Activated CD4-positive, alpha-beta T cell treated with anti-CD3 and anti-CD28 coated beads, Interleukin-2, Interleukin-4, amounts not matched to agents 100 ng/mL and 50 ng/mL, durations not matched to agents 16 hours and 8 hours (primary cell): Measurements from ENCODE around the gene KCNB1.

Experiments used
- DNase-seq: peaks from one replicate; pipeline ENCODE4 v3.0.0-alpha.2; 2020; ENCODE audit warnings: low spot score

Gene KCNB1

DNA sequence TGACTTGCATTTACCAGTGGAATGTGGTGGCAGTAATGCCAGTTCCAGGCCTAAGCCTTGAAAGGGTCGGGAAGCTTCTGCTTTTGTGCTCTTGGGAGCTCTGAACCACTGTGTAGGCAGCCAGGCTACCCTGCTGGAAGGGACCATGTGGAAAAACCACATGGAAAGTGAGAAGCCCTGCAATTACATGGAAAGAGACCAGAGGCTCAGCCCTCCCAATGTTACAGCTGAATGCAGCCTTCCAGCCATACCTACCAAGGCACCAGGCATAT is 14.9 kb upstream of the KCNB1 start:
- no peak for DNase-seq

DNA sequence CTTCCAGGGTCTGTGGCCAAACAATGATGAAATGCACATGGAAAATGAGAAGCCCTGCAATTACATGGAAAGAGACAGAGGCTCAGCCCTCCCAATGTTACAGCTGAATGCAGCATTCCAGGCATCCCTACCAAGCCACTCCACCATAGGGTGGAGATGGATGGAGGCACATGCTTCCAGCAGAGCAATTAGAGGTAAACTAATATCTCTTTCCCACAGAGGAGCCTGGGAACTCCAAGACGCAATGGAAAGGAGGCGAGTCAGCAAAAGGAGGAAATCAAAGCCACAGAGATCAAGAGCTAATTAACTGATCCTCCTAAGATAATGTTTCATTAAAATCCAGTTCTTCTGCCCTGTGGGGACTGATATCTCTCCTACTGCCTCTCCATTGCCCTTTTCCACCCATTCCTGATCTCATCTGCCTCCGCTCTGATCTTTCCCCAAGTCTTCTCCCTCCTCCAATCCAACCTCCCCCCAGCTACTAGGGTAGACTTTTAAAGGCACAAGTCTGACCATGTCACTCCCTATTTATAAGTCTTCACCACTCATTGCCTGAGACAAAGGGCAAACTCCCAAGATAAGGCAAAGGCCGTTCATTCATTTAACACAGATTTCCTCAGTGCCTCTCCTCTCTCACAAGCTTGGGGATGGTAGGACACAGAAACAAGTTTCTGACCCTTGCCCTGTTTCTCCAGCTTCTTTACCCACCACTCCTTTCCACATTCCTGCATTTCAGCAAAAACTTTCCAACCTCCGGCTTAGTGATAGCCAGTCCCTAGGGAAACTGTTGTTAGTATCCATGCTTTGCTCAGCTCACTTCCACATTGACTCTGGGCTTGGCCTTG is 14.3 kb upstream of the KCNB1 start:
- no peak for DNase-seq

GRCh38 chr20:49496043-49496442 is 13.6 kb upstream of the KCNB1 start:
- no peak for DNase-seq

GRCh38 chr20:49490689-49491088 is 8.2 kb upstream of the KCNB1 start:
- DNase-seq = no peak

- no peak for DNase-seq
Observed at GRCh38 chr20:49489688-49490087, 7.2 kb upstream of the KCNB1 start.

- no peak for DNase-seq
Observed at GRCh38 chr20:49486064-49486463, 3.6 kb upstream of the KCNB1 start.

DNA sequence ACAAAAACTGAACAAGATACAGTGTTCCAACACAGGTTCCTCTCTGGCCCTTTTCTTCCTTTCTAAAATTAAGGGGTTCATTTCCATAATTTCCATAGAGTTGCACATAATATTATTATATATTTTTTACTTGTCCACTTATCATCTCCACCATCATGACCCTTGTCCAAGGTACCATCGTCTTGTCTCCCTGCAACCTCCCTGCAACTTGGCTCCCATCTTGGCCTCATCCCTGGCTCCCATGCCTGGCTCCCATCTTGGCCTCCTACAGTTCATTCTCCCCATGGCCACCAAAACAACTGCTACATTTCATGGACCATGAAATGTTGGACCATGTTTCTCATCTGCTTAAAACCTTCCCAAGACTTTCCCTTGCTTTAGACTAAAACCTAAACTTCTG is 3.1 kb upstream of the KCNB1 start:
- no peak for DNase-seq

DNA sequence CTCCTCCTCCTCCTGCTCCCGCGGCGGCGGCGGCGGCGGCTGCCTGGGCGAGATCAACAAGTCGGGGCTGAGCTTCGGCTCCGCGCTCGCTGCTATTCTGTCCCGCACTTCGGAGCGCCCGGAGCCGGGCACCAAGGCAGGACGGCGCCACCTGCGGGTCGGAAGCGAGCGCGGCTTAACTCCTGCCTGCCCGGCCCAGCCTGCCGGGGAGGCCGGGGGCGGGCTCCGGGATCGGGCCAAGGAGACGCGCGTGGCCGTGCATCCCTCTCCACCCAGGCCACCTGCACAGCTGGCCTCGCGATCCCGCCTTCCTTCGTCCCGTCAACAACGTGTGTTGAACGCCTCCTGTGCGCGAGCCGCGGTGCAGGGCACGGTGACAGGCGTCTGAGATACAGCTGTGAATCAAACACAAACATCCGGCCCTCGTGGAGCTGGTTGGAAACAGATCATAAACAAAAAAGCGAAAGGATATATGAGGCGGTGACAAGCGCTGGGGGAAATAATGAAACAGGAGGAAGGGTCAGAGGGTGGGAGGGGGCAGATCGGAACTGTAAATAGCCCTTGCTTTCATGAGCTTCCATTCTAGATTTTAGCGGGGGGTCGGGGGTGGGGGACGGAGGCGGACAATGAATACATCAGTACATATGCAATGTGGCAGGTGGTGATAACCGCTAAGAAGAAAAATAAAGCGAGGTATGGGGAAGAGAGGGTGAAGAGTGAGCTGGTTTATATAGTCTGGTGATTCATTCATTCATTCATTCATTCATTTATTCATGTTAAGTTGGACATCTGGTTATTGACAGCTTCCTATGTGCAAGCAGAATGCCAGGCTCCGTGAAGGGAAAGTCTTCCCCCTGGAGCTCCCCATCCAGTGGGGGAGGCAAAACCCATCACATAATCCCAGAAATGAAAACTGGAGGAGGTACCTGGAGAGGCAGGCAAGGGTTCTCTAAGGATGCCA is 2.0 kb upstream of the KCNB1 start:
- DNase-seq = peak; percentile 72

GRCh38 chr20:49483696-49484123 is 1.2 kb upstream of the KCNB1 start:
- no peak for DNase-seq

DNA sequence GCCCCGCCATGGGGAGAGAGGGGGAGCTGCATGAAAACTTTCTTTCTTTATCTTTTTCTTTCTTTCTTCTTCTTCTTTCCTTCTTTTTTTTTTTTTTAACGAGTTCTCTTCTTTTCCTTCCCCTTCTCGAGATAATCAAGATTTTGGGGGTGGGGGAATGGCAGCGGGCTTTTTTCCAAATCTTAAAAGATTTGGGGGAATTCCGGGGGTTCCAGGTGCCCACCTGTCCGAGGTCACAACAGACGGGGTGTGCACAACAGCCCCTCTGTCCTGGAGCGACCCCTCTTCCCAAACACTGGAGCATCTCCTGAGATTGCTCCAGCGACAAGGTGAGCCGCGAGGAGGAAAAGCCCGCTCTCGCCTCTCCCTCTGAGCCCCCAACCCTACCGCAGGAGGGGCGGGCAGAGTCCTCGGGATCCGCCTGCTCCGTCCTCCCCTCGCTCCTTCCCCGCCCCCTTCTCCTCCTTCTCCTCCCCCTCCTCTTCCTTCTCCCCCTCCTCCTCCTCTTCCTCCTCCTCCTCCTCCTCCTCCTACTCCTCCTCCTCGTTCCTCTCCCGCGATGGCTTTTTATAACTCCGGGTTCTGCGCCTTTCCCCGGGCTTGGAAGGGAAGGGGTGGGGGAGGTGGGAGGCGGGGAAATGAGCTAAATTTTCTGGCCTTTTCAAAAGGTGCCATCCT is 689 bp upstream of the KCNB1 start:
- no peak for DNase-seq

DNA sequence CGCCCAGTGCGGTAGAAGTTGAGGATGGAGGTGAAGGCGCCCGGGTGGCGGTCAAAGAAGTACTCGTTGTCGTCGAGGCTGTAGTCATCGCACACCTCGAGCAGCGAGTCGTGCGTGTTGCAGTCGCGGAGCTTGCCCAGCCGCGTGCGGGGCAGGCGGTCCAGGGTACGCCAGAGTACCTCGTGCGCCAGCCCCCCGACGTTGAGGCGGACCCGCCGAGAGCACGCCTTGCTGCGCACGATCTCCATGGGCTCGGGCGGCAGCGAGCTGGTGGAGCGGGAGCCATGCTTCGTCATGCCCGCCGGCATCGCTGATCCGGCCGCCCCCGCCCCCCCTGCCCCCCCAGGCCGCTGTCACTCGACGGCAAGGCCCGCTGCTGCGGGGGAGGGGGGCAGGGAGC is 295 bp downstream of the KCNB1 start:
- no peak for DNase-seq

DNA sequence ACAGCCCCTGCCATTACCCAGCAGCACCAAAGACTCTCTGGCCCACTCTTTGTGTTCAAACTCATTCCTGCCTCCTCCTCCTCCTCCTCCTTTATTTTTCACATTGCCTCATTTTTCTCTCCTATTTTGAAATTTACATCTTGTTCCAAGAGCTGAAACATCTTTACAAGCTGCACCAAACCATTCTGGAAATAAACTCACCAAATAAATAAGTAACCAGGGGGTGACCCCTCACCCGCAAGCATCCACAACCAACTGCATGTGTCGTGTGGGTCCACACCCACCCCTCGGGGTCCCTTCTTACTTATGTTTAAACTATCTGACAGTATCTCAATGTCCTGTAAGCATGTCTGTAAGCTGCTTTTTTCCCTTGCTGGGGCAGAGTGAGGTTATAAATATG is 1.4 kb downstream of the KCNB1 start:
- no peak for DNase-seq

GRCh38 chr20:49480236-49480635 is 2.2 kb downstream of the KCNB1 start:
- no peak for DNase-seq

- DNase-seq = no peak
Observed at GRCh38 chr20:49479785-49480184, 2.7 kb downstream of the KCNB1 start.

- DNase-seq = no peak
Observed at GRCh38 chr20:49478754-49479689, 3.4 kb downstream of the KCNB1 start.

- no peak for DNase-seq
Observed at GRCh38 chr20:49478266-49478665, 4.2 kb downstream of the KCNB1 start.

DNA sequence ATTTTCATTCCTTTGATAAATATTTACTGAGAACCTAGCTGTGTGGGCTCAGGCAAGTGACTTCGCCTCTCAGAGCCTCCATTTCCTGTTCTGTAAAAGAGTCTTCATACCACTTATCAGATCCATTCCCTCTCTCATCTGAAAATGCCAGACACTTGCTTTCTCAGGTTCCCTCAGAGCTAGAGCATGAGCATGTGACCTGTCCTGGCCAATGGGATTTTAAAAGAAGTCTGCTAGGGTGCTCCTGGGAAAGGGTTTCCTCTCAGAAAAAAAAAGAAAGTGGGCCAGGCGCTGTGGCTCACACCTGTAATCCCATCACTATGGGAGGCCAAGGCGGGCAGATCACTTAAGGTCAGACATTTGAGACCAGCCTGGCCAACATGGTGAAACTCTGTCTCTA is 5.3 kb downstream of the KCNB1 start:
- no peak for DNase-seq

GRCh38 chr20:49476016-49476355 is 6.5 kb downstream of the KCNB1 start:
- DNase-seq = no peak

DNA sequence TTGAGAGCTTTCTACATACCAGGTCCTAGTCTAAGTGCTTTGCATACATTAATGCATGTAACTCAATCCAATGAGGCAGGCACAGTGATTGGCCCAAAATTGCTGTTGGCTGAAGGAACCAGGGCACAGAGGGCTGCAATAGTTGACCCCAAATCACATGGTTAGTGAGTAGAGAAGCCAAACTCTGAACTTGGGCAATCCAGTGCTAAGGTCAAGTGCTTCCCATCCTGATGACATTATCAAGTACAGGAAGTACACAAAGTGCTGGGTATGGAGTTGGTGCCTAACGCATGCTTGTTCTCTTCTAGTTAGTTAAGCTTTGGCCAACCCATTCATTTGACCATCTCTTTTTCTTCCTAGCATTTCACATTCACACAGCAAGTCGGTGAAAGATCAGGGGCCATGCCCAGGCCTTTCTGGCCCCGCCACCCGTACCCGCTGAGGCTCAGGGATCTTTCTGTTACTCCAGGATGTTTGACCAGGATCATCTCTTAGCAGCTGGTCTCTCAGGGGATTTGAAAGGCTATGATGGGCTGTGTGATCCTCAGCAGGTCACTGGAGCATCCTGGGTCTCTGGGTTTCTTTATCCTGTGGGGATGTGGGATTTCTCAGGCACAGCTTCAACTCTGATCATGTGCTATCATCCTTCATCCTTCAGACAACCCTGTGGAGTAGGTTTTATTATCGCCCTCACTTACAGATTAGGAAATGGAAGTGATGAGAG is 7.0 kb downstream of the KCNB1 start:
- no peak for DNase-seq

DNA sequence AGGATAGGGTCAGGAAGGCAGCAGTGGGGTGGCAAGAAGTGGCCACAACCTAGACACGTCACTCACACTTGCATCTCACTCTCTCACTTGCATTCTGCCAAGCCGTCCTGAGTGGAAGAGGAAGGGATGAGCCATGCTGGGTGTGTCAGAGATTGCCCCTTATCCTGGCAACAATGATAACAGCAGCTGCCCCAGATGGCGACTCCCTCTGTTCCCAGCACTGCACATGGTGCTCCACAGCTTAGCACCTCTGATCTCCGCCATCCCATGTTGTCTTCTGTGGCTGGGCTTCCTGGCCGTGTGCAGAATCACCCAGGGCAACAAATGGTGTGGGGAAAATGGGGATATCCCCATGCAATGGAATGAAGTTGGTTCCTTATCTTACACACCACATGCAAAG is 11.1 kb downstream of the KCNB1 start:
- DNase-seq = no peak

- no peak for DNase-seq
Observed at GRCh38 chr20:49470922-49471321, 11.5 kb downstream of the KCNB1 start.
